ENCODE measurements around the gene AGAP1.

The AGAP1 gene

DNA sequence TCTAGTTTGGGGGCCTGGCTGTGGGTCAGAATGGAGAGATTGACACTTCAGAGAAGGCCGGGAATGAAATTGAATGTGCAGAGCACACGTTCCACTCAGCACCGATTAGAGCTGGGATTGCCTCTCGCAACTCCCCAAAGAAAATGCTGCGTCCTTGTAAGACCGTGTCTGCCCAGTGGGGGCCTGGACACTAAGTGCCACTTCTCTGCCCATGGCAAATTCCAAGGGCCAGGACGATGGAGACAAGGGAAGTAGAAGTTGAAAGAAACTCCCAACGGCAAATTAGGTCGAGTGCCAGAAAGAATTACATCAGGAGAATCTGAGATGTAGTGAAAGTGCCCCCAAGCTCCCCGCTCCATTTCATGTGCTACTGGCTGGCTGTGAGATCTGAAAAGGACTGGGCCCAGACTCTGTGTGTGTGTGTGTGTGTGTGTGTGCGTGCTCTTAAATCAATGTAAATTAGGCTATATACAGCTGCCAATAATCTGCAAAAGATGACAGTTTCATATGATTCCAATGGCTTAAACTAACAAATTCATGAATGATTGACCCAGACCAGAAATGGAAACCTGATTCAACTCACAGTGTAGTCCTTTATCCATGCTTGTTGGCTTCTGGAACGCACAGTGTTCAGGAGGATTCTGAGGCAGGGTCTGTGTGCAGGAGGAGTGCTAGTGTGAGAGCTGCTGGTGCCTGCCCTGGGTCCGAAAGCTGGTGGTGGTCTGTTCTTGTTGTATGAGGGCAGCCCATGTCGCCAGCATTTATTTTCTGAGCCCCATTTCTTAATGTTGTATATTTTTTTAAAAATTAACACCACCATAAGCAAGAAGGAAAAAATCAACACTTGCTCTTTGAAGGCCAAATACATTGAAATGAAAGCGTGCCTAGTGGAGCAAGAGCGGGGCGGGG is 234.3 kb downstream of the AGAP1 start:
- no peak for DNase-seq (ENCODE audit: low read depth in 4 of 4, low spot score in 1 of 4)

DNA sequence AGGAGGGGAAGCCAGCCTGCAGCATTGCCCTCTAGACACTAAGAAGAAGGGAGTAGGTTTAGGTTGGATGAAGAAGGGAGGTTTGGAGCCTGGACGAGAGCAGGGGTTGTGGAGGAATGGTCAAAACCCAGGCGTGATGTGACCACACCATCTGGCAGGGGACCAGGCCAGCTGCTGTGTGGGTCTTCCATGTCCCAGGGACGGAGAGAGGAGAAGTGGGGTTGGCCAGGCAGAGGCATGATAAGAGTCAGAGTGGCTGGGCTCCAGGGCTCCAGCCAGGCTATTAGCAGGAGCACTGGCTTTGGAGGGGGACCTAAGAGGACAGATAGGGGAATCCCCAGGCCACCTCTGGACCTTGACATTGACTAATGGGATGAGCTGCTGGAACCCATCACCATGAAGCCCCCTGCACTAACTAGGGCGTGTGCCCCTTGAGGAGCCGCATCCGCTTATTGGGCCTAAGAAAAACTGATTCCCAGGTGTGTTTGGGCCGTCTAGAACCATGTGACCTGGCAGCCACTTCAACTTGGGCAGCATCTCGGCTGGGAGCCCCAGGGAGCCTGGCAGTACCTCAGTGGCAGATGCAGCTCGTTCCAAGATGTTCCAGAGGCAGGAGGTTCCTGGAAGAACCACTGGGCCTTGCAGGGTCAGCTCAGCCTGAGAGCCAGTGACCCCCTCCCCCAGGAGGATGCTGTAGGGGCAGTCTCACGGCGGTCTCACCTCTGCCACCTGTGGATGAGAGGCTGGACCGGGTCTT is 235.1 kb downstream of the AGAP1 start:
- DNase-seq (ENCODE audit: low read depth in 4 of 4, low spot score in 1 of 4) = no peak

DNA sequence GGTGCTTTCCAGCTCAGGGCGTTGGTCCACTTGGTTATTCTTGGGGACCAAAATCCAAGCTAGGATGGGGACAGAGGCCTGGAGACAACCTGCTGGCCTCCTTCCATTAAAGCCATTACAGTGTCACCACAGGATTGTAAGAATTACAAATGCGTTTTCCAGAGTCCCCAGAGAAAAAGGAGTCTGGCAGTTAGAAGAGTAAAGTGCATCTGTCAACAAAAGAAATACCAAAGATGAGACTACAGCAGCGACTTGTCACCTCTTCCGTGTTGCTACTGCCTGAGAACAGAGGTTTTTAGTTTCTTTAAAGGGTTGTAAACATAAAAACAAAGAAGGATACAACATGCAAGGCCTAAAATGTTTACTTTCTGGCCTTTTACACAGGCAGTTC is 235.7 kb downstream of the AGAP1 start:
- DNase-seq (ENCODE audit: low read depth in 4 of 4, low spot score in 1 of 4) = no peak

DNA sequence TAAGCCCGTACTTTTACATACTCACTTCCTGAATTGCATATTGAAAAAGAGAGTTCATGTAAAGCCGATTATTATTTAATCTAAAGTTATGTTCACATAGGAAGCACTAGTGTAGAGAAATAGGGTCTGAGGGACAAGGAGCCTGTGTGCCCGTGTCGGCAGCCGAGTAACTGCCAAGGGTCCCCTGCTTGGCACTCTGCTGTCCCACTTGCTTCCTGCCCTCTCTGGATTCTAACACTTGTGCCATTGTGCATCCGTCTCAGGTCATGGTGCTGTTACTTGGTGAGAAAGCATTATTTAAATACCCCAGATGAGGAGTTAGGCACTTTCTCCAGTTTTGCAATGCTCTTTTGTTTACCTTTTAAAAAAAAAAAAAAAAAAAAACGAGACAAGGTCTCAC is 236.3 kb downstream of the AGAP1 start:
- no peak for DNase-seq (ENCODE audit: low read depth in 4 of 4, low spot score in 1 of 4)

DNA sequence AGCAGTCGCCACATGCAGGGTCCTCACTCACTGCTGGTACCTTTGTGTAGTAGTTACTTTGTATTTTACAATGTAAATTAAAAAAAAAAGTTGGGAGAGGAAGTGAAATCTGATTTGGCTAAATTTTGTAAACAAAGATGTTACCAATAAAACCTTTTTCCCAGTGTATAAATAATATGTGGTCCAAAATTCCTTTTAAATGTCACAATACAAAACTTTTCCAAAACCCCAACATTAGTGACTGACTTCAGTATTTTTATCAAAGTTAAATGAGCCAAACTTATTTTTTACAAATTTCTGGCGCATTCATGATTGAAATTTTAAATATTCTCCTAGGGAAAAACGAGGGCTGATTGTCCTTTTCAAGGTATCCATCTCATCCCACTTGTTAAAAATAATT is 239.9 kb downstream of the AGAP1 start:
- DNase-seq (ENCODE audit: low read depth in 4 of 4, low spot score in 1 of 4) = no peak

DNA sequence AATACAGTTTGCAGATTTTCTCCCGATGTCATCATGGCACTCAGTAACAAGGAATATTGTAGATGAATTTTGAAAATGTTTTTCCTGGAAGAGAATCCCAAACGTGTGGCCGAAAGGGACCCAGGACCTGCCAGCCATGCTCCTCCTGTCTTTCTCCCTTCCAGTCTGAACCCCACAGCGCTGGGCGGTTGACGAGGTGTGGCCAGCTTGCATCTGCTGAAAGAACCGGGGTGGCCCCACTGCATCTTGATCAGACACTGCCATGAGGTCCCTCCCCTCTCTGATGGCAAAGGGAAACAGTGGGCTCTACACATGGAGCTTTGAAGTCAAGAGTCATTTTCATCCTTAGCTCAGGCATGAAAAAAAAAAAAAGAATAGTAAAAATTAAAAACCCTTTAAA is 240.3 kb downstream of the AGAP1 start:
- DNase-seq (ENCODE audit: low read depth in 4 of 4, low spot score in 1 of 4) = no peak

DNA sequence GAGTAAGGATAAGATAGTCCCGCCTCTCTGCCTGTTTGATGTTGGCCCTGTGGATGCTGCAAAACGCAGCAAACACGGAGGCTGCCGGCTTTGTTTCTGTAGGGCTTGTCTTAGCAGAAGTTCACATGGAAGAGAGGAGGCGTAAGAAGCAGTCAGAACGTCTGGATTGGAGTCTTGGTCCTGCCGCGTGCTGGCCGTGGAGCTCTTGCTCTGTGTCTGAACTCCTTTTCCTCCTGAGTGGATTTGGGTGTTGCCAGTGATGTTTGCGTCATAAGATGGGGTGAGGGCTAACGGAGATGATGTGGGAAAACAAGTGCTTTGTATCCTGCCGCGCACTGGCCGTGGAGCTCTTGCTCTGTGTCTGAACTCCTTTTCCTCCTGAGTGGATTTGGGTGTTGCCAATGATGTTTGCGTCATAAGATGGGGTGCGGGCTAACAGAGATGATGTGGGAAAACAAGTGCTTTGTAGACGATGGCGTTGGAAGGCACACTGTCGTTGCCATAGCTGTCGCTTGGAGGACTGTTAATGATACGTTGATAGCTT is 240.9 kb downstream of the AGAP1 start:
- DNase-seq (ENCODE audit: low read depth in 4 of 4, low spot score in 1 of 4) = no peak

DNA sequence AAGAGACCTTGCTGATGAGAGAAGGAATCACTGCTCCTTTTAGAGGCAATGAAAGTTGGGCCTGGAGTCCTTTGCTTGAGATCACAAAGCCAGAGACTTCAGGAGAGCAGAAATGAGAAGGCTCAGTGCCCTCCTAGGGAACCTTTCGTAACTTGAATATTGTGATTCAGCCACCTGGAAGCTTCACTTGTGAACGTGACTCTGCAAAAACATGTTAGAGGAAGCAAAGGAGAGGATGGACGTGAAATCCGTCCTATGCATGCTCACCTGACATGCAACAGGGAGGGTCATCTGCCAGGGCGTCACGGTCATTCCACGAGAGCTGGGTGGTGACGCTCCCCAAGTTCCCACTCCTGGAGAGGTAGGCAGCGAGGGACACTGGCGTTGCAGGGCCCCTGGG is 243.6 kb downstream of the AGAP1 start:
- DNase-seq (ENCODE audit: low read depth in 4 of 4, low spot score in 1 of 4) = no peak

DNA sequence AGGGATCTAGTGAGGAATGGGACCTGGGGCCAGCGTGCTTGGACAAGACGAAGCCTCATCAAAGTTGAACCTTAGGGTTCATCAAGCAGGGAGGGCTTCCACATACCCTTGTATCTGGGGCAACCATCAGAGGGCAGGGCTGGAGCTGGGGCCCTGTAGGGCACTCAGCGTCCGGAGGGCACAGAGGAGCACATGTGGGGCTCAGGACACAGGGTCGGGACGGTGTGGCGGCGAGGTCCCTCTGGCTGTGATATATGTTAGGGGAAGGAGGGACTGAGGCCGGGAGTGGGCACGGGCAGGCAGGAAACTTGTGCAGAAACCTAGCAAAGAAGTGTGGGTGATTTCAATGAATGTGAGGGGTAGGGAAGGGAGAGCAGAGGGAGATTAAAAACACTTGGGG is 244.0 kb downstream of the AGAP1 start:
- no peak for DNase-seq (ENCODE audit: low read depth in 4 of 4, low spot score in 1 of 4)

DNA sequence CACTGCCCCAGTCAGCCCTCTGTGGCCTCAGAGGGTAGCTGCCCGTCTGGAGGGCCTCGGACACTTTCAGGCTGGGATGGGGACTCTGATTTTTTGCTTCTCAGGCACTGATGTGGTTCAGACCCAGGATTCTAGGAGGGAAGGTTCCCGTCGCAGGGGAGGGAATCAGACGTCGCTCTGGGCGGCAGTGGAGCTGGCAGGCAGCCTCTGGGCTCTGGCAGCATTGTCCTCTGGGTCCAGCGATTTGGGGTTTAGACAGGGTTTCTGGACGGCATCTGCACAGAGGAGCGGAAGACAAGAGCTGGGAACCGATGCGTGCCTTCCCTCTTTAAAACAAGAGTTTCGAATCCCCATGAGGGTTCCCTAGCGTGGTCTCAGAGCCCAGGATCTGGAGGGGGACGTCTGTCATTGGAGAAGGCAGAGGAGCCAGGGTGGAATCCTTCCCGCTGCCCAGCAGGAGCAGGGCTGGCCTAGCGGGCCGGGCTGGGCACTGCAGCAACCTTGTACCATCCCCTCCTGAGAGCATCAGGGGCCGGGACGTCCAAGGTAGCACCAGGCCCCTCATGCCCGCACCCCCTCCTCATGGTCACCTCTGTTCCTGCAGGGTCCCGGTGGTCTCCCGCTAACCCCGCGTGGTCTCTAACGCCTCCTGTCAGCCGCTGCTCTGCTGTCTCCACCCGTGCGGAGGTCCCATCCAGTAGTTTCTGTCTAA is 246.0 kb downstream of the AGAP1 start:
- no peak for DNase-seq (ENCODE audit: low read depth in 4 of 4, low spot score in 1 of 4)

DNA sequence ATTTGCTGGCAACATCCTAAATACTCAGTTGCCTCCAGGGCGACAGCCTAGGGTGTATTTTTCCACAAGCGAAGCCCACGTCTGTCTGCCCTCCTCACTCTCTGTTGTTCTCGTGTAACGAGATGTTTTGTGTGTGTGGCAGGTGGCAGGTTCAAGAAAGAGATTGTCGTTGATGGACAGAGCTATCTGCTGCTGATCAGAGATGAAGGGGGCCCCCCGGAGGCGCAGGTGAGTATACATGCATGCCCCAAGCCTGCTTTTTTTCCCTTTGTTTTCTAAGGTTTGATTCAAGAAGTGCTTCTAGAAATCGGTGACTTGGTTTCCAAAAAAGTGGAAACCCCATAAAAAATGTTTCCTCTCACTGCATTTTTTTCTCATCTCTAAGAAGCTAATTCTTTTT is 247.0 kb downstream of the AGAP1 start:
- no peak for DNase-seq (ENCODE audit: low read depth in 4 of 4, low spot score in 1 of 4)

DNA sequence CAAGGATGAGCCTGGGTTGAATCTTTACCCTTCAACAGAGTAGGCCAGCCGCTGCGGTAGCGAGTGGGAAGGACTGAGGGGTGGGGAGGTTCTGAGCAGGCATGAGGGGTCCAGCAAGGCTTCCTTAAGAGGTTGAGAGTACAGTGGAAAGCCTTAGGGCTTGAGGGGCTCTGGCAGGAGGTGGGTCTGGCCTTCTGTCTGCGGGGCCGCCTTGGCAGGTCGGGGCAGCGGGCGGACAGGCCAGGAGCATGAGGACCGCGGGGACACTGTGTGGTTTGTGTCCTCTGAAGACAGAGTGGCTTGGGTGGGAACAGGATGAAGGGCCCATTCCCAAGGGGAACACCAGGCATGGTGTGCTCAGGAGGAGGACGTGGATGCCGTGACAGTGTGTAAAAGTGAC is 250.3 kb downstream of the AGAP1 start:
- DNase-seq (ENCODE audit: low read depth in 4 of 4, low spot score in 1 of 4) = no peak

DNA sequence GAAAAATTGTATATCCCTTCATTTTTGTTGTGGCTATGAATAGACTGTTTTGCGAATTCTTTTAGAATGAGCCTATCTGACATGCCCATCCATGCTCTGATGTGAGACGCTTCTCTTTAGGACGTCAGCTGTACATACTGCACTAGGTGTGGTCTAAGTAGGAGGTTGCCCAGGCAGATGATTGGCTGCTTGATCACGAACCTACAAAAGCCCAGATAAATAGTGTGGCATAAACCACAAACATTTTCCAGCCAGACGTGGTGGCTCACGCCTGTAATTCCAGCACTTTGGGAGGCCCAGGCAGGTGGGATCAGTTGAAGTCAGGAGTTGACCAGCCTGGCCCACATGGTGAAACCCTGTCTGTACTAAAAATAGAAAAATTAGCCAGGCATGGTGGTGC is 251.8 kb downstream of the AGAP1 start:
- DNase-seq (ENCODE audit: low read depth in 4 of 4, low spot score in 1 of 4) = no peak

DNA sequence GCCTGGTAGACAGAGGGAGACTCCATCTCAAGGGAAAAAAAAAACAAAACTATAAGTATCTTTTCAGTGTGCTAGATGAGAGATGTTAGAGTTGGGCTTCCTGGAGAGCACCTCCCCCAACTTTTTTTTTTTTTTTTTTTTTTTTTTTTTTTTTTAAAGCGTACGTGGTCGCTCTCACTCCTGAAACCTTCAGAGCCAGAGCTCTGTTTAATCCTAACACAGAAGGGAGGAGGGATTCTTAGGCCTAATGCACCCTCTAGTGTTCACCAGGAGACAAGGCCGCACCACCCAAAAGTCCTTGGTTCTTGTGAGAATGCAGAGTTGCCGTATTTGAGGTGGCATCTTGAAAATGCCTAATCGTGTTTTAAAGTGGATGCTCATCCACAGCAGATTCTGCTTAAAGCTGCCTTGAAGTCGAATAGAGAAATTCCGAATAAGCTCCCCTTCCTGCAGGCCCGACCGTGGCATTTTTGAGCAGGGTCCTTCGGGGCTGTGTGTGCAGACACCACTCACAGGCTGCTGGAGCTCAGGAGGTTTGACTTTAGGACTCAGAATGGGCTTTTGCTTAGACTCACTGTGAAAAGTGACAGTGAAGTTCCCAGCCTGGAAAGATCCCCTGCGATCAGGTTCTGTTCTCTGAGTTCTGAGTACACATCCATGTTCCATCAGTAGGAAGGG is 252.6 kb downstream of the AGAP1 start:
- peak in 3 of 4 experiments; percentile 2 to 24 (median 23) for DNase-seq (ENCODE audit: low read depth in 4 of 4, low spot score in 1 of 4)

DNA sequence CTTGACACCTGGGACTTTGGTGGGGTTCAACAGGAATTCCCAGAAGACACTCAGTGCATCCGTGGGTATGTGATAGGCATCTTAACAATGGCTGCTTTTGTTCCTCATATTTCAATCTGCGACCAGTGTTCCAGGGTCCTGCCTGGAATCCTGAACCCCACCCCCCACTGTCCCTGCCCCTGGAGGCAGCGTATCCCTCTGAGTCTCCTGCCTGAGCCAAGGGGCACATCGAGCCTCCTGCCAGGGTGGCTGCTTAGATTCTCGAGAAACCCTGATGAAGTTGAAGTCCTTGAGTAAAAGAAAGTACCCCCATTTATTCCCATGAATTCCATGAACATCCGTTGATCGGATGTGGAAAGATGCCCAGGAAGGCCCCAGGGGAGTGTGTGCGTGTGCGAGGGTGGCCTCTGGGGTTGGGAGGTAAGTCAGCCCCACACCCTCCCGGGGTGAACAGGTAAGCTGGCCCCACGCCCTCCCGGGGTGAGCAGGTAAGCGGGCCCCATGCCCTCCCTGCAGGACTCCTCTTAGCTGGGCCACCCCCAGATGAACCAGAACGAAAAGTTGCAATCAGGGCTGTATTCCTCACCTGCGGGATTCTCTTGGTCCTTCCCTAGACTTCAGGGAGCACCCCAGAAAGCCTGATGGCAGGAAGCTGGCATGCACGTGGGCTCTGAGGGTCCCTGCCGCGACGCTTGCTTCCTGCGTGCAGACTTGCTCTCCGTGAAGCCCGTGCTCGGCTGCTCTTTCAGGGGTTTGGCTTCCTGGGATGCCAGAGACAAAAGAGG is 253.3 kb downstream of the AGAP1 start:
- DNase-seq (ENCODE audit: low read depth in 4 of 4, low spot score in 1 of 4) = no peak

DNA sequence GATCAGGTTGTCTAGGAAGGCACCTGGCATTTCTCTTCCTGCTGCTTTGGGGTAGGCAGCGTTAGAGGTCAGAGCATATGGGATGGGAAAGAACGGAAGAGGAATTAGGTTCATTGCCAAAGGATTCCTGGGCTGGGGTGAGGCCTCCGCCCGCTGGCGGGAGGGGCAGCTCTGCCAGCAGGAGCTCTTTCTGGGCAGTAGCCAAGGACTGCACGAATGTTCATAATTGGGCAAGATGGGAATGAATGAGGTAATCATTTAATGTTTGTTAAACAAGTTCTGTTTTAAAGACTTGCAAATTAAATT is 253.9 kb downstream of the AGAP1 start:
- DNase-seq (ENCODE audit: low read depth in 4 of 4, low spot score in 1 of 4) = no peak

DNA sequence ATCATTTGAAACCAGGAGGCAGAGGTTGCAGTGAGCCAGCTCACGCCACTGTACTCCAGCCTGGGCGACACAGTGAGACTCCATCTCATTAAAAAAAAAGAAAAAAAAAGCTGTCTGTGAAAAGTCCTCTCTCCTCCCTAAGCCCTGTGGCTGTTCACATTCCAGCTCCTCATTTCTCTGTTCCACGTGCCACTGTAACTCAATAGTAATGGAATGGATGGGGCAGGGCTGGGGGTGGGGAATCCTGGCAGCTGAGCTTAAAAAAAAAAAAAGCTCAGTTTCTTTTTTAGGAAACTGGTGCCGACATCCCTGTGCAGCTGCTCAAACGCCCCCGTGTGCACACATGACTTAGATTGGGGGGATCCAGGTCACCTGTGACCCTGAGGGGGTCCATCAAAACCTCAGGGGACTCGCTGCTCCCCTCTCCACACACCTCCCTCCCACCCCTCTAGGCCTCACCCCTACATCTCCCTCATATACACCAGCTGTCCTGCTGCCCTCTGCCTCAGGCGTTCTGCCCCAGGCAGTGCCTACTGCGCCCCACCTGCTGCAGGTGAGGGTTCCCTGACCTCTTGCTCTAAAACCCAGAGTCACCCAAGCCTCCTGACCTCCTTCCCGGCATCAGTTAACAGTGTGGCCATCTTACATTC is 255.4 kb downstream of the AGAP1 start:
- DNase-seq (ENCODE audit: low read depth in 4 of 4, low spot score in 1 of 4) = no peak

DNA sequence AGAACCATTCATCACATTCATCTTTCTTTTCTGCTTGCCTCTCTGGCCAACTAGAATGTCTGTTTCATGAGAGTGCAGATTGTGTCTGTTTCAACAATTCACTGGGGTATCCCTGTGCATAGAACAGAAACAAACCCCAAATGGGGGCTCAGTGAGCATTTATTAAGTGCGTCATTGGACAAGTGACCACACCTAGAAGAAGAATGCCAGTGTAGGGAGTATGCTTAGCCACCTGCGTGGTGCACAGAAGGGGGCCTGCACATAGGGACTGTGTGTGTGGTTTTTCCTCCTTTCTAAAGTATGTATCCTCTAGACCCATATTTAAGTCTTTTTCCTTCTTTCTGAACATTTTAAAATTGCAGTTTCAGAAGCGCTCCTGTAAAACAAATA is 255.9 kb downstream of the AGAP1 start:
- DNase-seq (ENCODE audit: low read depth in 4 of 4, low spot score in 1 of 4) = no peak

DNA sequence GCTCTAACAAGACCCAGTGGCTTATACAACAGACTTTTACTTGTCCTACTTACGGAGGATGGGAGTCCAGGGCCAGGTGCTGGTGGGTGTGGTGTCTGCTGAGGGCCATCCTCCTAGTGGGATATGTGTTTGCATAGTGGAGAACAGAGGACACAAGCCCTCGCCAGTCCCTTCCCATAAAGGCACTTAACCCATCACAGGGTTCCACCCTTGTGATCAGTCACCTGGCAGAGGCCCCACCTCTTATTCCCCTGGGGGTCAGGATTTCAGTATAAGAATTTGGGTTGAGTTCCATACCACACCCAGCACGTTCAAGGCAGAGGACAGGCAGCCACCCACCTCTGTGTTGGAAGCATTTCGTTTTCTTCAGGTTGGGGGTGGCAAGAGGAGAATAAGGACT is 259.0 kb downstream of the AGAP1 start:
- no peak for DNase-seq (ENCODE audit: low read depth in 4 of 4, low spot score in 1 of 4)
